ENCODE results near the gene MYOZ3.

The MYOZ3 gene

GRCh38 chr5:150661086-150661485 is at the start of gene MYOZ3:
MYOZ3 (plus strand) TSS chr5:150661251; CDS start chr5:150662942, 1,691 bp downstream.
- intact Hi-C loops (cut with DNase I) = no loop called here
- peak in 1 of 10 donors; percentile 33 for DNase-seq

- no peak for DNase-seq
These were observed 48.6 kb upstream of the MYOZ3 start for GRCh38 chr5:150612405-150612804.

GRCh38 chr5:150612905-150613670 is 48.0 kb upstream of the MYOZ3 start:
- intact Hi-C loops (cut with DNase I) = no loop called here
- DNase-seq = peak in 1 of 10 donors; percentile 63

More at GRCh38 chr5:150612405-150612804, 48.6 kb upstream of the MYOZ3 start:
- intact Hi-C loops (cut with DNase I) = no loop called here

- DNase-seq = peak in 2 of 10 donors; percentile 50 to 75
- intact Hi-C loops (cut with DNase I) = no loop called here
These were observed 46.9 kb upstream of the MYOZ3 start for GRCh38 chr5:150613991-150614660.

- DNase-seq = peak in 1 of 10 donors; percentile 12
- intact Hi-C loops (cut with DNase I) = no loop called here
These were observed 46.4 kb upstream of the MYOZ3 start for GRCh38 chr5:150614661-150615060.

- intact Hi-C loops (cut with DNase I) = no loop called here
These were observed 45.8 kb upstream of the MYOZ3 start for GRCh38 chr5:150615141-150615699.

GRCh38 chr5:150616024-150616470 is 45.0 kb upstream of the MYOZ3 start:
- intact Hi-C loops (cut with DNase I) = no loop called here
- DNase-seq = peak in 1 of 10 donors; percentile 39

More at GRCh38 chr5:150615141-150615699, 45.8 kb upstream of the MYOZ3 start:
- peak in 4 of 10 donors; percentile 48 to 89 (median 82) for DNase-seq

GRCh38 chr5:150616506-150616905 is 44.5 kb upstream of the MYOZ3 start:
- DNase-seq = peak in 3 of 10 donors; percentile 66 to 77 (median 71)
- intact Hi-C loops (cut with DNase I) = no loop called here

- DNase-seq = peak in 2 of 10 donors; percentile 39 to 80
These were observed 42.9 kb upstream of the MYOZ3 start for GRCh38 chr5:150618163-150618562.

GRCh38 chr5:150618588-150619281 is 42.3 kb upstream of the MYOZ3 start:
- intact Hi-C loops (cut with DNase I) = no loop called here
- DNase-seq = peak in 1 of 10 donors; percentile 62

More at GRCh38 chr5:150618163-150618562, 42.9 kb upstream of the MYOZ3 start:
- intact Hi-C loops (cut with DNase I) = no loop called here

- peak in 7 of 10 donors; percentile 43 to 93 (median 59) for DNase-seq
- intact Hi-C loops (cut with DNase I) = no loop called here
These were observed 41.5 kb upstream of the MYOZ3 start for GRCh38 chr5:150619359-150620230.

GRCh38 chr5:150621301-150621700 is 39.8 kb upstream of the MYOZ3 start:
- intact Hi-C loops (cut with DNase I) = no loop called here
- DNase-seq = peak in 1 of 10 donors; percentile 16

GRCh38 chr5:150622157-150622556 is 38.9 kb upstream of the MYOZ3 start:
- peak in 2 of 10 donors; percentile 65 to 68 for DNase-seq
- intact Hi-C loops (cut with DNase I) = no loop called here

GRCh38 chr5:150623152-150623877 is 37.7 kb upstream of the MYOZ3 start:
- intact Hi-C loops (cut with DNase I) = no loop called here
- peak in 2 of 10 donors; percentile 43 to 44 for DNase-seq

GRCh38 chr5:150623878-150624216 is 37.2 kb upstream of the MYOZ3 start:
- peak in 1 of 10 donors; percentile 19 for DNase-seq
- intact Hi-C loops (cut with DNase I) = no loop called here

- intact Hi-C loops (cut with DNase I) = no loop called here
- peak in 4 of 10 donors; percentile 49 to 91 (median 74) for DNase-seq
These were observed 36.5 kb upstream of the MYOZ3 start for GRCh38 chr5:150624334-150625163.

GRCh38 chr5:150625164-150625535 is 35.9 kb upstream of the MYOZ3 start:
- intact Hi-C loops (cut with DNase I) = no loop called here
- peak in 2 of 10 donors; percentile 79 to 90 for DNase-seq

Data from posterior cingulate gyrus (tissue), 11 donors.